ENCODE results near the gene TRMT112.

Gene TRMT112

DNA sequence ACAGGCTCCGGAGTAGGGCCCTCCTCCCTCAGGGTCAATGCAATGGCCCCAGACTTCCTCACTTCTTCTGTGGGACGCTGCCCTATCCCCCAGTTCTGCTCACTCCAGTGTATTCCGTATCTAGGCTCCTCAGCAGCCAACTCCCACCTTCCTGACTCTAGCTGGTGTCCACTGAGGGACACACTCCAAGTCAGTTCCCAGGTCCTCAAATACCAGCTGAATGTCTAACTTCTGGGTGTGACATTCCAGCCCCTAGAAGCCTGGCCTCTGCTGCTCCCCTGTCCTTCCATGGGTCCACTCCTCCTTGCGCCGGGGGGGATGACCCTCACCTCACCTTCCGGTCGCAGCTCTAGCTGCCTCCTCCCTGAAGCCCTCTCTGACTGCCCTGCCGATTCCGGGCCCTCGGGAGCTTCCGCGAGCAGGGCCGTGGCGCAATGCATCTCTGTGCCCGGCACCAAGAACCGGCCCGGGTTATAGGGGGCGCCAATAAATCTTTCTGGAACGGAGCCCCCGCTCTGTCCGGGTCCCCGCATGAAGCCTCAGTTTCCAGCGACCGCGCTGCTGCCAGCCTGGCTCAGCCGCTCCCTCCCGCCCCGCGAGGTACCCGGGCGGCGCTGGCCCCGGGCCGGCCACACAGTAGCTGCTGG, 48.3 kb downstream of the TRMT112 start:
- TF ChIP-seq, protein P1, sequence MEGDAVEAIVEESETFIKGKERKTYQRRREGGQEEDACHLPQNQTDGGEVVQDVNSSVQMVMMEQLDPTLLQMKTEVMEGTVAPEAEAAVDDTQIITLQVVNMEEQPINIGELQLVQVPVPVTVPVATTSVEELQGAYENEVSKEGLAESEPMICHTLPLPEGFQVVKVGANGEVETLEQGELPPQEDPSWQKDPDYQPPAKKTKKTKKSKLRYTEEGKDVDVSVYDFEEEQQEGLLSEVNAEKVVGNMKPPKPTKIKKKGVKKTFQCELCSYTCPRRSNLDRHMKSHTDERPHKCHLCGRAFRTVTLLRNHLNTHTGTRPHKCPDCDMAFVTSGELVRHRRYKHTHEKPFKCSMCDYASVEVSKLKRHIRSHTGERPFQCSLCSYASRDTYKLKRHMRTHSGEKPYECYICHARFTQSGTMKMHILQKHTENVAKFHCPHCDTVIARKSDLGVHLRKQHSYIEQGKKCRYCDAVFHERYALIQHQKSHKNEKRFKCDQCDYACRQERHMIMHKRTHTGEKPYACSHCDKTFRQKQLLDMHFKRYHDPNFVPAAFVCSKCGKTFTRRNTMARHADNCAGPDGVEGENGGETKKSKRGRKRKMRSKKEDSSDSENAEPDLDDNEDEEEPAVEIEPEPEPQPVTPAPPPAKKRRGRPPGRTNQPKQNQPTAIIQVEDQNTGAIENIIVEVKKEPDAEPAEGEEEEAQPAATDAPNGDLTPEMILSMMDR (conservative IDR thresholded peaks at IDR 0.05; ENCODE audit: low read depth, low read length) = no peak
- no peak for DNase-seq (ENCODE audit: low read depth)
- peak overlapping the region; percentile 64 for H3K4me3 ChIP-seq (ENCODE audit: low read length)

DNA sequence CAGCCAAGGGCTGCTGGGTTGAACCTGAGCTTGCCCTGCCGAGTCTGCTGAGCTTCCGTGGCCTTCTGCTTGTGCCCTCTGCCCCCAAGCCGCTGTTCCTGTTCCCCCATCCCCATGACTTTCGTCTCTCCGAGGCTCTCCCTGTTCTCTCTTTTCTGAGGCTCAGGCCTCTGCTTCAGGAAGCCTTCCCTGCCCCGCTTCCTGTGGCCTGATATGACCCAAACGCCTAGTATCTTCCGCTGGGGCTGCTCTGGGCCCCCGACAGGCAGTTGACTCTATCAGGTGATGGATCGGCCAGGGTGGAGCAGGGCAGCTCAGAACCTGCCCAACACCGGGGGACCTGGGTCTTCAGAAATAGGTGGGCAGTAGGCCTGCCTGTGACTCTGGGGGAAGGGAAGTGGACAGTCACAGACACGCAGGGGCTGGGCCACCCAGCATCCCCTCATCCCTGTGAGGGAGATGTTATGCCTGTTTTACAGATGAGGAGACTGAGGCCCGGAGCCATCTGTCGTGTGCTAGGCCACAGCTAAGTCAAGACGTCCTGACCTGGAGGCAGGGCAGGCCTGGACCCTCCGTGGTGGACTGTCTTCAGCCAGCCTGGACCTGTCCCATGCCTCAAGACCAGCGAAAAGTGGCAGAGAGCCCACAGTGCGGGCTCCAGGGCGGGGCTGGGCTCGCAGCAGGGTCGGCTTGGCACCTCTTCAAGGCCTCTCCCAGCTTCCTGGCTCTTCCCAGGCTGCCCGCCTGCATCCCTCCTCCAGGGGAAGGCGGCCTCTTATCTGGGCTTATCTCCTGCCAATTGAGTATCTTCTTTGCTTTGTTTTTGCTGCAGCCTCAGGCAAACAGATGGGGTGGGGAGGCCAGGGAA, 49.1 kb downstream of the TRMT112 start:
- H3K4me3 ChIP-seq (ENCODE audit: low read length) = peak overlapping the region; percentile 64
- TF ChIP-seq, protein P1 (conservative IDR thresholded peaks at IDR 0.05; ENCODE audit: low read depth, low read length) = no peak
- no peak for DNase-seq (ENCODE audit: low read depth)

DNA sequence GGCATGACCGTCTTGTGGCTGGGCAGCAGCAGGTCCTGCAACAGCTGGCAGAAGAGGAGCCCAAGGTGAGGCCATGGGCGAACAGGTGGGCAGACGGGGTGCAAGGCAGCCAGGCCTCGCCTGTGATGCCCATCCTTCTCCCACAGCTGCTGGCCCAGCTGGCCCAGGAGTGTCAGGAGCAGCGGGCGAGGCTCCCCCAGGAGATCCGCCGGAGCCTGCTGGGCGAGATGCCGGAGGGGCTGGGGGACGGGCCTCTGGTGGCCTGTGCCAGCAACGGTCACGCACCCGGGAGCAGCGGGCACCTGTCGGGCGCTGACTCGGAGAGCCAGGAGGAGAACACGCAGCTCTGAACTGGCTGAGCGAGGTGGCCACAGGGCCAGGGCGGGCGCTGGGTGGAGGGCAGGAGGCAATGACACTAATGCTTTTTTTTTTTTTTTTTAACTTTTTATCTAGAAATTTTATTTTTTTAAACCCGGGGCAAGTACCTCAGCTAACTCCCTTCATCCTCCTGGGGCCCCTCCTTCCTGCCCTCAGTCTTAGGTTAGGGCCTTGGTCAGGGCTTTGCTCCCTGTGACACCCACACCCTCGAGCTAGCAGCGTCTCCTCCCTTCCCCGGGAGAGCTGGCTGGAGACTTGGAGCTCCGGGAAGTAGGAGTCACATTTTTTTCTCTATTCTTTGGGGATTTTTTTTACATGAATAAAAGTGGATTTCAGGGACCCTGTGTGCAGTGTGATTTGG, 50.0 kb downstream of the TRMT112 start:
- no peak overlapping the region for H3K4me3 ChIP-seq (ENCODE audit: low read length)
- no peak for DNase-seq (ENCODE audit: low read depth)
- TF ChIP-seq, protein P1 (conservative IDR thresholded peaks at IDR 0.05; ENCODE audit: low read depth, low read length) = no peak
